ENCODE data around the gene KRT73. TPM values are rescaled to one million over a fixed set of nuclear protein-coding genes. Genes with fewer than 3 reads are reported as not detected.

KRT73 gene
- total and polyA plus RNA-seq, 9 of the 15 experiments (the other 6 are each of a cell fraction or from before 2014, with no cell fraction given): 0.09 to 0.18 (median 0.13) TPM; not detected in 5

DNA sequence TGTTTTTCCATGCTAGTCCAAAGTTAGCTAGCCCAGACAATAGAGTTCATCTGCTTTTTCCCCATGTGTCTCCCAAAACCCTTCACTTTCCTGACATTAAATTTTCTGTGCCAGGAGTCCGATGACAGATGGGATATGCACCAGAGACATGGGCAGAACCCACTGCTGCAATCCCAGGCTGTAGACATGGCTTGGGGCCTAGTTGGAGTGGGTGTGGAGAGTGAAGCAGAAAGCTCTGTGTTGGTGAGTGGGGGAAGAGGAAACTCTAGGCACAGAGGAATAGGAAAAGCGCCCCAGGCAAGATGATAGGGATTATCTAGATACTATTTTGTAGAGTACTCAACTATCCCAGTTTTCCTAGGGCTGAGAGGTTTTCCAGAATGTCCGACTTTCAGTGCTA, 39.9 kb downstream of the KRT73 start:
- no peak overlapping the region for H2AFZ ChIP-seq (ENCODE audit: low read depth, low read length)
- WGBS (ENCODE audit: insufficient coverage, low coverage, missing lambda C conversion rate): 0% methylated on average over 3 of the region's 3 CpGs
- no peak for FAIRE-seq
- no peak for ATAC-seq
- DNase-seq (ENCODE audit: extremely low read depth in 1 of 4, low spot score in 3 of 4): no peak
- H4K20me1 ChIP-seq (replicated peaks; ENCODE audit: control insufficient read depth, insufficient read depth, low read length): peaks cover 8% of the 10 kb centered on the region
- in situ Hi-C loops (cut with MboI): no loop called here
- ChIA-PET POLR2A (interaction anchor here (0.6 to 1.1 kb wide), 2 partner anchors 295 to 298 kb away, joined by 3 read pairs; no protein-coding TSS in a partner anchor), CTCF (ENCODE audit: low intra/inter-chr PET ratio) (interaction anchor here (0.6 kb wide), 1 partner anchor 296 kb away, joined by 3 read pairs; no protein-coding TSS in a partner anchor)
- H3K27ac ChIP-seq (ENCODE audit: extremely low read depth, low read depth, low read length): no peak overlapping the region
- H3K36me3 ChIP-seq (ENCODE audit: control insufficient read depth, insufficient read depth, low read length): no peaks in the 10 kb centered on the region
- no peaks in the 10 kb centered on the region for H3K9me3 ChIP-seq (replicated peaks; ENCODE audit: control insufficient read depth, insufficient read depth, low read depth, low read length)
- no peaks in the 10 kb centered on the region for H3K79me2 ChIP-seq (ENCODE audit: control insufficient read depth, insufficient read depth, low read length)
- no peak overlapping the region for H3K9ac ChIP-seq (ENCODE audit: insufficient read depth in 1 of 2, low read depth in 2 of 2, low read length in 2 of 2)
- H3K27me3 ChIP-seq (ENCODE audit: control insufficient read depth in 2 of 2, insufficient read depth in 2 of 2, low read length in 2 of 2): peaks cover 34 to 57% of the 10 kb centered on the region in 2 experiments; a peak in 4 of 5 replicates
- H3K4me1 ChIP-seq (replicated peaks in 1 of 2; ENCODE audit: control insufficient read depth in 2 of 2, insufficient read depth in 2 of 2, low read length in 2 of 2): peaks cover 0 to under 1% of the 10 kb centered on the region in 2 experiments; a peak in 1 of 5 replicates
- BruUV-seq (replicated peaks): no TSS peak
- intact Hi-C loops (cut with micrococcal nuclease): no loop called here
- no peak overlapping the region for H3K4me2 ChIP-seq (ENCODE audit: insufficient read depth, low read length)
- H3K4me3 ChIP-seq: no peak overlapping the region
- no peak for TF ChIP-seq ZFX (CRISPR knock-in tag; IDR thresholded peaks at IDR 0.05)
- TF ChIP-seq CHD2 (IDR thresholded peaks at IDR 0.05; ENCODE audit: low read depth, low read length): no peak
- no peak for TF ChIP-seq ZC3H11A (IDR thresholded peaks at IDR 0.05; ENCODE audit: low read depth, low read length)
- no peak for TF ChIP-seq PHTF2 (CRISPR knock-in tag; IDR thresholded peaks at IDR 0.05)
- TF ChIP-seq ZNF143 (CRISPR knock-in tag; IDR thresholded peaks at IDR 0.05): no peak
- no peak for TF ChIP-seq MECOM (CRISPR knock-in tag; IDR thresholded peaks at IDR 0.05)
- no peak for TF ChIP-seq NFRKB (IDR thresholded peaks at IDR 0.05; ENCODE audit: low read depth)
- TF ChIP-seq ZNF316 (IDR thresholded peaks at IDR 0.05): no peak
- no peak for TF ChIP-seq CHCHD3 (CRISPR knock-in tag; IDR thresholded peaks at IDR 0.05)
- TF ChIP-seq, protein P1, sequence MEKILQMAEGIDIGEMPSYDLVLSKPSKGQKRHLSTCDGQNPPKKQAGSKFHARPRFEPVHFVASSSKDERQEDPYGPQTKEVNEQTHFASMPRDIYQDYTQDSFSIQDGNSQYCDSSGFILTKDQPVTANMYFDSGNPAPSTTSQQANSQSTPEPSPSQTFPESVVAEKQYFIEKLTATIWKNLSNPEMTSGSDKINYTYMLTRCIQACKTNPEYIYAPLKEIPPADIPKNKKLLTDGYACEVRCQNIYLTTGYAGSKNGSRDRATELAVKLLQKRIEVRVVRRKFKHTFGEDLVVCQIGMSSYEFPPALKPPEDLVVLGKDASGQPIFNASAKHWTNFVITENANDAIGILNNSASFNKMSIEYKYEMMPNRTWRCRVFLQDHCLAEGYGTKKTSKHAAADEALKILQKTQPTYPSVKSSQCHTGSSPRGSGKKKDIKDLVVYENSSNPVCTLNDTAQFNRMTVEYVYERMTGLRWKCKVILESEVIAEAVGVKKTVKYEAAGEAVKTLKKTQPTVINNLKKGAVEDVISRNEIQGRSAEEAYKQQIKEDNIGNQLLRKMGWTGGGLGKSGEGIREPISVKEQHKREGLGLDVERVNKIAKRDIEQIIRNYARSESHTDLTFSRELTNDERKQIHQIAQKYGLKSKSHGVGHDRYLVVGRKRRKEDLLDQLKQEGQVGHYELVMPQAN (IDR thresholded peaks at IDR 0.05; ENCODE audit: borderline replicate concordance): no peak
- TF ChIP-seq, protein P2, sequence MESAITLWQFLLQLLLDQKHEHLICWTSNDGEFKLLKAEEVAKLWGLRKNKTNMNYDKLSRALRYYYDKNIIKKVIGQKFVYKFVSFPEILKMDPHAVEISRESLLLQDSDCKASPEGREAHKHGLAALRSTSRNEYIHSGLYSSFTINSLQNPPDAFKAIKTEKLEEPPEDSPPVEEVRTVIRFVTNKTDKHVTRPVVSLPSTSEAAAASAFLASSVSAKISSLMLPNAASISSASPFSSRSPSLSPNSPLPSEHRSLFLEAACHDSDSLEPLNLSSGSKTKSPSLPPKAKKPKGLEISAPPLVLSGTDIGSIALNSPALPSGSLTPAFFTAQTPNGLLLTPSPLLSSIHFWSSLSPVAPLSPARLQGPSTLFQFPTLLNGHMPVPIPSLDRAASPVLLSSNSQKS (CRISPR knock-in tag; IDR thresholded peaks at IDR 0.05): no peak
- TF ChIP-seq FOXP1 (CRISPR knock-in tag; IDR thresholded peaks at IDR 0.05): no peak
- no peak for TF ChIP-seq MCM2 (IDR thresholded peaks at IDR 0.05; ENCODE audit: low read depth)
- H3K9me1 ChIP-seq (ENCODE audit: control insufficient read depth, insufficient read depth, low read length): no peaks in the 10 kb centered on the region
